CD14-positive monocyte (primary cell): ENCODE results near the gene TAF13. TPM values are rescaled to one million over a fixed set of nuclear protein-coding genes. Genes with fewer than 3 reads are reported as not detected.

Experiments used
- DNase-seq, 3 donors: peaks; one replicate each; pipeline ENCODE4 v3.0.0-alpha.2; 2011 to 2022
- H2AFZ ChIP-seq: 2 replicates; pipeline ENCODE4 v1.6.0; 2012; ENCODE audit warnings: mild to moderate bottlenecking, low read depth, low read length, inconsistent platforms; ENCODE audit not compliant: insufficient read depth, poor library complexity, severe bottlenecking
- H3K27ac ChIP-seq, 2 donors: 1 replicate in 1 of 2; 2 replicates in 1 of 2; pipeline ENCODE4 v1.5.1; 2012 to 2013; ENCODE audit warnings: low read length in 2 of 2, control low read depth in 1 of 2, inconsistent platforms in 1 of 2, low read depth in 1 of 2, mild to moderate bottlenecking in 1 of 2
- H3K27me3 ChIP-seq, 2 donors: one replicate each; pipeline versions ENCODE4 v1.6.0 to v1.6.1; 2011 to 2013; ENCODE audit warnings: low read length in 2 of 2; ENCODE audit not compliant: control insufficient read depth in 2 of 2, insufficient read depth in 2 of 2
- H3K36me3 ChIP-seq, 2 donors: replicated peaks in 1 of 2; 1 replicate in 1 of 2; 2 replicates in 1 of 2; pipeline versions ENCODE4 v1.5.1 to v1.6.1; 2012 to 2013; ENCODE audit warnings: low read length in 2 of 2, control low read depth in 1 of 2, inconsistent platforms in 1 of 2, mild to moderate bottlenecking in 1 of 2; ENCODE audit not compliant: insufficient read depth in 2 of 2, control insufficient read depth in 1 of 2
- H3K4me1 ChIP-seq, 2 donors: 1 replicate in 1 of 2; 2 replicates in 1 of 2; pipeline versions ENCODE4 v1.5.1 to v1.6.1; 2012 to 2013; ENCODE audit warnings: low read length in 2 of 2, control low read depth in 1 of 2, inconsistent platforms in 1 of 2, mild to moderate bottlenecking in 1 of 2, moderate library complexity in 1 of 2; ENCODE audit not compliant: insufficient read depth in 2 of 2, control insufficient read depth in 1 of 2
- H3K4me2 ChIP-seq: replicated peaks from 2 replicates; pipeline ENCODE3; 2012; ENCODE audit warnings: low read length, moderate library complexity, mild to moderate bottlenecking; ENCODE audit not compliant: poor library complexity, severe bottlenecking; ENCODE audit errors: extremely low read depth
- H3K4me3 ChIP-seq, 3 experiments: fragments of 200-600 bp in 1 of 3; sonication (generic) in 1 of 3; replicated peaks in 1 of 3; 1 replicate in 2 of 3; 2 replicates in 1 of 3; pipeline ENCODE4 v1.5.1; 2011 to 2013; ENCODE audit warnings: low read length in 3 of 3, mild to moderate bottlenecking in 3 of 3, control low read depth in 2 of 3, low read depth in 2 of 3, inconsistent platforms in 1 of 3, moderate library complexity in 1 of 3
- H3K79me2 ChIP-seq: 2 replicates; pipeline ENCODE4 v1.6.0; 2012; ENCODE audit warnings: mild to moderate bottlenecking, control low read depth, inconsistent platforms, low read length, moderate library complexity; ENCODE audit not compliant: insufficient read depth
- H3K9ac ChIP-seq: 2 replicates; pipeline ENCODE4 v1.6.0; 2017; ENCODE audit warnings: low read length, mild to moderate bottlenecking; ENCODE audit not compliant: insufficient read depth, poor library complexity, severe bottlenecking
- H3K9me3 ChIP-seq, 2 donors: replicated peaks in 1 of 2; 1 replicate in 1 of 2; 2 replicates in 1 of 2; pipeline versions ENCODE4 v1.5.1 to v1.6.1; 2012 to 2013; ENCODE audit warnings: low read length in 2 of 2, control low read depth in 1 of 2; ENCODE audit not compliant: control insufficient read depth in 1 of 2, insufficient read depth in 1 of 2
- H4K20me1 ChIP-seq: 2 replicates; pipeline ENCODE4 v1.6.0; 2012; ENCODE audit warnings: mild to moderate bottlenecking, low read length, control low read depth, moderate library complexity; ENCODE audit not compliant: insufficient read depth
- H3K27ac Mint-ChIP-seq, 7 donors: one replicate each; pipeline ENCODE4 v1.8.0; 2020; ENCODE audit warnings: mild to moderate bottlenecking in 7 of 7, mixed read lengths in 7 of 7, moderate library complexity in 6 of 7, inconsistent platforms in 2 of 7
- H3K27me3 Mint-ChIP-seq, 3 donors: one replicate each; pipeline ENCODE4 v1.8.0; 2021 to 2022; ENCODE audit warnings: low read depth in 3 of 3, mild to moderate bottlenecking in 3 of 3, mixed read lengths in 3 of 3, moderate library complexity in 3 of 3, inconsistent platforms in 1 of 3
- H3K36me3 Mint-ChIP-seq, 2 donors: one replicate each; pipeline ENCODE4 v1.8.0; 2020; ENCODE audit warnings: mixed read lengths in 2 of 2, inconsistent platforms in 1 of 2, mild to moderate bottlenecking in 1 of 2
- H3K4me1 Mint-ChIP-seq: one replicate; pipeline ENCODE4 v1.8.0; 2020; ENCODE audit warnings: mild to moderate bottlenecking, mixed read lengths
- H3K4me3 Mint-ChIP-seq, 2 donors: one replicate each; pipeline ENCODE4 v1.8.0; 2020; ENCODE audit warnings: mild to moderate bottlenecking in 2 of 2, mixed read lengths in 2 of 2, moderate library complexity in 1 of 2
- H3K9me3 Mint-ChIP-seq, 7 donors: one replicate each; pipeline ENCODE4 v1.8.0; 2020 to 2022; ENCODE audit warnings: mixed read lengths in 7 of 7, mild to moderate bottlenecking in 6 of 7, moderate library complexity in 6 of 7, inconsistent platforms in 2 of 7
- CTCF ChIP-seq: fragments of 200-600 bp; IDR thresholded peaks from one replicate; pipeline ENCODE4 v1.8.0; 2022; ENCODE audit warnings: antibody characterized with exemption, mild to moderate bottlenecking
- WGBS: methylation state at CpG from one replicate; pipeline ENCODE4 v1.1.5; 2013; ENCODE audit warnings: missing lambda C conversion rate; ENCODE audit not compliant: insufficient coverage; 5-methylcytosine and 5-hydroxymethylcytosine counted together
- intact Hi-C, 2 donors: fragments of 100-400 bp; cut with micrococcal nuclease; formaldehyde crosslinking; loops; one replicate each; pipeline versions ENCODE4 v1.15.0 to v1.15.1; 2023
- polyA plus RNA-seq, 3 donors: library from polyadenylated mRNA; depleted of rRNA in 1 of 3; unstranded in 2 of 3; stranded (reverse) in 1 of 3; fragments of 300-500 nt in 2 of 3; fragments of >200 nt in 1 of 3; fragmentation: Illumina TruSeq in 2 of 3; gene quantifications; 1 replicate in 2 of 3; 2 replicates in 1 of 3; pipeline ENCODE4 v1.2.3, GENCODE V29; 2012 to 2021

The TAF13 gene
- polyA plus RNA-seq, 3 donors, result 1.2 to 17.7 (median 5.2) TPM

GRCh38 chr1:109045595-109045994 is 30.2 kb downstream of the TAF13 start:
- Histone ChIP-seq H3K9me3 (no peaks in the 10 kb centered on the region), H3K27me3 (peaks cover 0 to 2% of the 10 kb centered on the region in 2 donors), H3K79me2 (peaks cover 9% of the 10 kb centered on the region), H3K4me3 (no peak overlapping the region), H2AFZ (no peak overlapping the region), H3K4me1 (peaks cover 6 to 7% of the 10 kb centered on the region in 2 donors), H4K20me1 (no peaks in the 10 kb centered on the region), H3K36me3 (no peaks in the 10 kb centered on the region), H3K4me2 (no peak overlapping the region), H3K27ac (no peak overlapping the region), H3K9ac (no peak overlapping the region)
- no peaks in the 10 kb centered on the region for H3K36me3 Mint-ChIP-seq
- peaks cover 8% of the 10 kb centered on the region for H3K4me1 Mint-ChIP-seq
- peaks cover 0 to 5% (median 0%) of the 10 kb centered on the region in 7 donors for H3K9me3 Mint-ChIP-seq
- TF ChIP-seq CTCF, result no peak
- no peak for DNase-seq
- peaks cover 7 to 22% (median 16%) of the 10 kb centered on the region in 3 donors for H3K27me3 Mint-ChIP-seq
- intact Hi-C loops, result no loop called here
- no peak overlapping the region for H3K4me3 Mint-ChIP-seq
- WGBS, result no CpG with 5 or more reads among the region's 1 CpG
- peak overlapping the region in 1 of 7 donors; percentile 63 for H3K27ac Mint-ChIP-seq

DNA sequence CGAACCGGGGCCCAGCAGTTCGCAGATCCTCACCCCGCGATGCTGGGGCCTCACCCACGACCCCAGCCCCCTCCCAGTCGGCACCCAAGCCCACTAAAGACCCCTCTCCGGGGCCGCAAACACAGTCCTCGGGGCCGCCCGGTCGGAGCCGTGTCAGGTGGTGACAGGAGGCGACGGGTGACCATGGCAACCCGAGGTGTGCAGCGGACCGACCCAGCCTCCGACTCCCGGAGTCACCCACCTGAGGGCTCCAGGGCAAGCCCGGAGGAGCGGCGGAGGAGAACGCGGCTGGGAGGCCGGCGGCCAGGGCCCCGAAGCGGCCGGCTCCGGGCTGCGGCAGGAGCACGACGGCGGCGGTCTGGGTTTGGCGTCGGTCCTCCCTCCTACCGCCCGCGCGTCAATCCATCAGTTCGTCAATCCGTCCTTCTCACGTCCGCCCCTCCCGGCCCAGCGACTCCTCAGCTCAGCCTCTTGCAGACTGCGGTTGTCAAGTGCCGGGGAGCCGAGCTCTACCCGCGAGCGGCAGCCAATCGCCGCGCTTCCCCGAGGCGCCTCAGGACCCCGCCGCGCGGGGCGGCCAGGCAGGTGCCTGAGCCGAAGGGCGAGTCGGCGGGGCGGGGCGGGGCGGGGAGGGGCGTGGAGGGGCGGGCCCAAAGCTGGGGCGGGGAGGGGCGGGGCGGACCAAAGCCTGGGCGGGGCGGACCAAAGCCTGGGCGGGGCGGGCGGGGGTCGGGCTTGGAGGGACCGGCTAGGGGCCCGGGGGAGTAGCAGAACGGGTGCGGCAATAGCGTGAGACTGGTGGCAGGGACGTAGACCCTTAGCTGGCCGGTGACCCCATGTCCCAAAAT is 34.0 kb downstream of the TAF13 start, which contains the start of gene WDR47:
TSS of gene WDR47 (minus strand) at position 482 of the 848 bp plus-strand sequence. CDS start 18,590 bp downstream, outside the sequence.
- peak within 1 kb of the TSS; percentile 77 to 92 (median 85) for H3K27ac Mint-ChIP-seq
- H3K9me3 Mint-ChIP-seq, result no peaks in the 10 kb centered on the region
- Histone ChIP-seq H3K9me3 (no peaks in the 10 kb centered on the region), H3K27me3 (no peaks in the 10 kb centered on the region), H3K4me1 (peaks cover 13 to 17% of the 10 kb centered on the region in 2 donors), H3K79me2 (peaks cover 45% of the 10 kb centered on the region), H3K4me2 (peak within 1 kb of the TSS; percentile 93), H4K20me1 (peaks cover 8% of the 10 kb centered on the region), H3K27ac (peak within 1 kb of the TSS; percentile 60 to 88), H3K9ac (peak within 1 kb of the TSS; percentile 89), H2AFZ (peak within 1 kb of the TSS; percentile 95), H3K36me3 (no peaks in the 10 kb centered on the region), H3K4me3 (peak within 1 kb of the TSS; percentile 74 to 97 (median 88))
- peaks cover 7 to 12% (median 9%) of the 10 kb centered on the region in 3 donors for H3K27me3 Mint-ChIP-seq
- H3K4me1 Mint-ChIP-seq, result peaks cover 14% of the 10 kb centered on the region
- WGBS, result 0% methylated on average over 53 of the region's 90 CpGs
- no peak for TF ChIP-seq CTCF
- no peaks in the 10 kb centered on the region for H3K36me3 Mint-ChIP-seq
- H3K4me3 Mint-ChIP-seq, result peak within 1 kb of the TSS; percentile 86 to 93
- DNase-seq, result peak; percentile 94 to 95 (median 95)
- intact Hi-C loops, result loop anchor here (5.0 kb wide), 3 partner anchors 50 to 70 kb away; partner anchors contain the start of genes ELAPOR1 (in 2 of the 2) and TMEM167B (in 1 of the 2)
